Activated naive CD4-positive, alpha-beta T cell treated with anti-CD3 and anti-CD28 coated beads for 36 hours (primary cell): ENCODE data around the gene TEC. TPM values are rescaled to one million over a fixed set of nuclear protein-coding genes. Genes with fewer than 3 reads are reported as not detected.
"Not testable (repeated sequence)": the region's sequence is repeated elsewhere in the genome, so short reads cannot be mapped to it uniquely, and the experiment has no call there.

Experiments
- CTCF ChIA-PET: fragments of 350-600 bp; sonication (Branson Sonifier 250); formaldehyde crosslinking; loops from one replicate; lab custom pipeline; 2021; ENCODE audit warnings: antibody characterized with exemption; lab: Charles Lee
- DNase-seq: peaks from one replicate; pipeline ENCODE4 v3.0.0-alpha.2; 2020
- H3K27ac Mint-ChIP-seq: one replicate; pipeline ENCODE4 v1.8.0; 2021; ENCODE audit warnings: mild to moderate bottlenecking, mixed read lengths
- H3K27me3 Mint-ChIP-seq: one replicate; pipeline ENCODE4 v1.8.0; 2021; ENCODE audit warnings: low read depth, mixed read lengths
- H3K36me3 Mint-ChIP-seq: one replicate; pipeline ENCODE4 v1.8.0; 2021; ENCODE audit warnings: low read depth, mixed read lengths
- H3K4me1 Mint-ChIP-seq: one replicate; pipeline ENCODE4 v1.8.0; 2021; ENCODE audit warnings: low read depth, mixed read lengths
- H3K4me3 Mint-ChIP-seq: one replicate; pipeline ENCODE4 v1.8.0; 2021; ENCODE audit warnings: mild to moderate bottlenecking, moderate library complexity, mixed read lengths
- H3K9me3 Mint-ChIP-seq: one replicate; pipeline ENCODE4 v1.8.0; 2021; ENCODE audit warnings: mixed read lengths
- intact Hi-C: fragments of 100-400 bp; cut with micrococcal nuclease; formaldehyde crosslinking; loops from one replicate; pipeline ENCODE4 v1.15.1; 2023
- total RNA-seq, 2 experiments: library from RNA; stranded (reverse); gene quantifications; one replicate each; pipeline ENCODE4 v1.2.3, GENCODE V29; 2021

TEC gene
- total RNA-seq, 2 experiments from 2014 or later = 3.4 to 3.7 TPM

- no peak overlapping the region for H3K27ac Mint-ChIP-seq
- H3K4me3 Mint-ChIP-seq = no peak overlapping the region
- peaks cover 9% of the 10 kb centered on the region for H3K4me1 Mint-ChIP-seq
- DNase-seq = no peak
- H3K36me3 Mint-ChIP-seq = no peaks in the 10 kb centered on the region
- CTCF ChIA-PET = no interaction called here
- intact Hi-C loops = no loop called here
- H3K27me3 Mint-ChIP-seq = no peaks in the 10 kb centered on the region
- no peaks in the 10 kb centered on the region for H3K9me3 Mint-ChIP-seq
Observed at GRCh38 chr4:48237996-48238645, 31.5 kb downstream of the TEC start.

GRCh38 chr4:48235050-48235449 is 34.6 kb downstream of the TEC start:
- Mint-ChIP-seq H3K36me3 (no peaks in the 10 kb centered on the region), H3K27ac (no peak overlapping the region), H3K9me3 (no peaks in the 10 kb centered on the region), H3K4me1 (peaks cover 9% of the 10 kb centered on the region), H3K27me3 (no peaks in the 10 kb centered on the region), H3K4me3 (no peak overlapping the region)
- DNase-seq = no peak
- intact Hi-C loops = no loop called here
- CTCF ChIA-PET = interaction anchor here (0.6 kb wide), 1 partner anchor 550 kb away, joined by 3 read pairs; no protein-coding TSS in a partner anchor

GRCh38 chr4:48234575-48234974 is 35.1 kb downstream of the TEC start:
- no peak for DNase-seq
- no peaks in the 10 kb centered on the region for H3K9me3 Mint-ChIP-seq
- no peaks in the 10 kb centered on the region for H3K27me3 Mint-ChIP-seq
- H3K4me1 Mint-ChIP-seq = peaks cover 9% of the 10 kb centered on the region
- H3K27ac Mint-ChIP-seq = no peak overlapping the region
- CTCF ChIA-PET = interaction anchor here (0.6 kb wide), 2 partner anchors 171 to 549 kb away, joined by 3 to 4 read pairs; no protein-coding TSS in a partner anchor
- intact Hi-C loops = no loop called here
- H3K4me3 Mint-ChIP-seq = no peak overlapping the region
- no peaks in the 10 kb centered on the region for H3K36me3 Mint-ChIP-seq

- CTCF ChIA-PET = no interaction called here
- peaks cover 1% of the 10 kb centered on the region for H3K4me1 Mint-ChIP-seq
Observed at GRCh38 chr4:48228949-48229348, 40.7 kb downstream of the TEC start.

GRCh38 chr4:48227662-48228061 is 42.0 kb downstream of the TEC start:
- CTCF ChIA-PET = no interaction called here
- no peaks in the 10 kb centered on the region for H3K36me3 Mint-ChIP-seq
- H3K4me1 Mint-ChIP-seq = no peaks in the 10 kb centered on the region
- no peaks in the 10 kb centered on the region for H3K27me3 Mint-ChIP-seq
- H3K27ac Mint-ChIP-seq = no peak overlapping the region
- no peak overlapping the region for H3K4me3 Mint-ChIP-seq
- H3K9me3 Mint-ChIP-seq = no peaks in the 10 kb centered on the region
- intact Hi-C loops = no loop called here
- DNase-seq = no peak

More at GRCh38 chr4:48228949-48229348, 40.7 kb downstream of the TEC start:
- no peaks in the 10 kb centered on the region for H3K36me3 Mint-ChIP-seq
- no peak overlapping the region for H3K4me3 Mint-ChIP-seq
- DNase-seq = no peak
- H3K27ac Mint-ChIP-seq = no peak overlapping the region
- no peaks in the 10 kb centered on the region for H3K9me3 Mint-ChIP-seq
- no peaks in the 10 kb centered on the region for H3K27me3 Mint-ChIP-seq
- intact Hi-C loops = no loop called here

- CTCF ChIA-PET = interaction anchor here (0.7 kb wide), 1 partner anchor 343 kb away, joined by 3 read pairs; no protein-coding TSS in a partner anchor
Observed at GRCh38 chr4:48226199-48226598, 43.4 kb downstream of the TEC start.

GRCh38 chr4:48225368-48226141 is 44.1 kb downstream of the TEC start:
- Mint-ChIP-seq H3K27me3 (no peaks in the 10 kb centered on the region), H3K36me3 (no peaks in the 10 kb centered on the region), H3K9me3 (peaks cover 2% of the 10 kb centered on the region), H3K4me1 (no peaks in the 10 kb centered on the region), H3K27ac (no peak overlapping the region), H3K4me3 (no peak overlapping the region)
- DNase-seq = no peak
- CTCF ChIA-PET = no interaction called here
- intact Hi-C loops = no loop called here

More at GRCh38 chr4:48226199-48226598, 43.4 kb downstream of the TEC start:
- Mint-ChIP-seq H3K27ac (no peak overlapping the region), H3K4me1 (no peaks in the 10 kb centered on the region), H3K27me3 (no peaks in the 10 kb centered on the region), H3K9me3 (no peaks in the 10 kb centered on the region), H3K36me3 (no peaks in the 10 kb centered on the region), H3K4me3 (no peak overlapping the region)
- intact Hi-C loops = no loop called here
- DNase-seq = no peak

GRCh38 chr4:48224606-48225005 is 45.0 kb downstream of the TEC start:
- no peaks in the 10 kb centered on the region for H3K27me3 Mint-ChIP-seq
- peaks cover 2% of the 10 kb centered on the region for H3K9me3 Mint-ChIP-seq
- H3K4me1 Mint-ChIP-seq = no peaks in the 10 kb centered on the region
- no peak overlapping the region for H3K27ac Mint-ChIP-seq
- DNase-seq = no peak
- CTCF ChIA-PET = no interaction called here
- H3K4me3 Mint-ChIP-seq = no peak overlapping the region
- intact Hi-C loops = no loop called here
- H3K36me3 Mint-ChIP-seq = no peaks in the 10 kb centered on the region

- H3K27ac Mint-ChIP-seq = no peak overlapping the region
- no peaks in the 10 kb centered on the region for H3K4me1 Mint-ChIP-seq
- no peak overlapping the region for H3K4me3 Mint-ChIP-seq
- CTCF ChIA-PET = interaction anchor here (0.6 kb wide), 1 partner anchor 77 kb away, joined by 4 read pairs; no protein-coding TSS in a partner anchor
- no peaks in the 10 kb centered on the region for H3K27me3 Mint-ChIP-seq
- H3K9me3 Mint-ChIP-seq = peaks cover 2% of the 10 kb centered on the region
- no peak for DNase-seq
- intact Hi-C loops = no loop called here
- no peaks in the 10 kb centered on the region for H3K36me3 Mint-ChIP-seq
Observed at GRCh38 chr4:48223633-48224295, 45.9 kb downstream of the TEC start.

GRCh38 chr4:48222491-48222890 is 47.1 kb downstream of the TEC start:
- Mint-ChIP-seq H3K27ac (no peak overlapping the region), H3K36me3 (no peaks in the 10 kb centered on the region), H3K4me1 (no peaks in the 10 kb centered on the region), H3K9me3 (peaks cover 2% of the 10 kb centered on the region), H3K4me3 (no peak overlapping the region), H3K27me3 (no peaks in the 10 kb centered on the region)
- no peak for DNase-seq
- intact Hi-C loops = no loop called here
- CTCF ChIA-PET = interaction anchor here (0.6 kb wide), 1 partner anchor 9 kb away, joined by 3 read pairs; no protein-coding TSS in a partner anchor

GRCh38 chr4:48219430-48219829 is 50.2 kb downstream of the TEC start:
- H3K9me3 Mint-ChIP-seq, CTCF ChIA-PET, H3K4me1 Mint-ChIP-seq, H3K4me3 Mint-ChIP-seq, H3K36me3 Mint-ChIP-seq, H3K27me3 Mint-ChIP-seq, intact Hi-C loops, H3K27ac Mint-ChIP-seq, DNase-seq: not testable (repeated sequence)

GRCh38 chr4:48216563-48216962 is 53.1 kb downstream of the TEC start:
- CTCF ChIA-PET = no interaction called here
- no peaks in the 10 kb centered on the region for H3K36me3 Mint-ChIP-seq
- no peaks in the 10 kb centered on the region for H3K27me3 Mint-ChIP-seq
- H3K4me1 Mint-ChIP-seq = peaks cover 2% of the 10 kb centered on the region
- peaks cover 2% of the 10 kb centered on the region for H3K9me3 Mint-ChIP-seq
- no peak overlapping the region for H3K27ac Mint-ChIP-seq
- intact Hi-C loops = no loop called here
- no peak for DNase-seq
- H3K4me3 Mint-ChIP-seq = no peak overlapping the region
